Keratinocyte (primary cell): ENCODE measurements around the gene LDLRAD4. TPM values are rescaled to one million over a fixed set of nuclear protein-coding genes. Genes with fewer than 3 reads are reported as not detected.

ENCODE experiments used
- DNase-seq: peaks from one replicate; pipeline ENCODE4 v3.0.0-alpha.2; 2011; ENCODE audit warnings: low read depth, missing footprints, low spot score
- FAIRE-seq: peaks from 2 replicates; lab custom pipeline; 2011; peaks lifted over from hg19 to GRCh38; lab: Jason Lieb, UNC
- H2AFZ ChIP-seq: 2 replicates; pipeline ENCODE4 v1.6.0; 2012; ENCODE audit warnings: low read length, control low read depth, inconsistent platforms; ENCODE audit not compliant: control insufficient read depth
- H3K27ac ChIP-seq: 2 replicates; pipeline ENCODE4 v1.5.1; 2011; ENCODE audit warnings: low read length; ENCODE audit not compliant: control insufficient read depth, insufficient read depth
- H3K27me3 ChIP-seq: 3 replicates; pipeline ENCODE4 v1.6.0; 2011; ENCODE audit warnings: low read length; ENCODE audit not compliant: control insufficient read depth, insufficient read depth; ENCODE audit errors: extremely low read depth
- H3K36me3 ChIP-seq, 2 experiments: 2 replicates in 1 of 2; 3 replicates in 1 of 2; pipeline ENCODE4 v1.5.1; 2011; ENCODE audit warnings: low read length in 2 of 2, mild to moderate bottlenecking in 1 of 2; ENCODE audit not compliant: control insufficient read depth in 2 of 2, insufficient read depth in 2 of 2; ENCODE audit errors: extremely low read depth in 1 of 2
- H3K4me1 ChIP-seq: 3 replicates; pipeline ENCODE4 v1.5.1; 2011; ENCODE audit warnings: low read length; ENCODE audit not compliant: control insufficient read depth, insufficient read depth; ENCODE audit errors: extremely low read depth
- H3K4me2 ChIP-seq: 3 replicates; pipeline ENCODE4 v1.6.0; 2011; ENCODE audit warnings: low read depth, low read length; ENCODE audit not compliant: control insufficient read depth, insufficient read depth; ENCODE audit errors: extremely low read depth
- H3K4me3 ChIP-seq, 3 experiments: fragments of 200-600 bp in 1 of 3; sonication (generic) in 1 of 3; 2 replicates in 2 of 3; 3 replicates in 1 of 3; pipeline ENCODE4 v1.5.1; 2011 to 2016; ENCODE audit warnings: low read length in 3 of 3, mild to moderate bottlenecking in 3 of 3, control low read depth in 2 of 3, inconsistent platforms in 1 of 3, low read depth in 1 of 3, mixed read lengths in 1 of 3, mixed run types in 1 of 3, moderate library complexity in 1 of 3; ENCODE audit not compliant: control insufficient read depth in 2 of 3, insufficient read depth in 2 of 3; ENCODE audit errors: extremely low read depth in 1 of 3
- H3K79me2 ChIP-seq: 2 replicates; pipeline ENCODE4 v1.6.0; 2012; ENCODE audit warnings: low read length; ENCODE audit not compliant: control insufficient read depth, insufficient read depth
- H3K9ac ChIP-seq: 3 replicates; pipeline ENCODE4 v1.6.0; 2011; ENCODE audit warnings: low read length; ENCODE audit not compliant: control insufficient read depth, insufficient read depth; ENCODE audit errors: extremely low read depth
- H3K9me1 ChIP-seq: 3 replicates; pipeline ENCODE4 v1.6.0; 2011; ENCODE audit warnings: low read length; ENCODE audit not compliant: control insufficient read depth, insufficient read depth; ENCODE audit errors: extremely low read depth
- H3K9me3 ChIP-seq: 2 replicates; pipeline ENCODE4 v1.5.1; 2012; ENCODE audit warnings: low read depth, low read length; ENCODE audit not compliant: control insufficient read depth
- H4K20me1 ChIP-seq: 3 replicates; pipeline ENCODE4 v1.6.0; 2011; ENCODE audit warnings: low read length; ENCODE audit not compliant: control insufficient read depth, insufficient read depth; ENCODE audit errors: extremely low read depth
- EZH2 ChIP-seq: IDR thresholded peaks from one replicate; pipeline ENCODE4 v1.6.1; 2012; ENCODE audit warnings: inconsistent platforms, mild to moderate bottlenecking, low read length, moderate library complexity
- dilution Hi-C: fragments of 300-500 bp; cut with MboI; formaldehyde crosslinking; loops from one replicate; pipeline ENCODE4 v1.7.0; 2020; ENCODE audit warnings: low sequenced_read_pairs; ENCODE audit not compliant: extremely low pct_ligation_motif_present
- polyA plus RNA-seq, 5 experiments: library from polyadenylated mRNA; depleted of rRNA in 3 of 5; stranded (reverse) in 3 of 5; stranded (forward) in 1 of 5; unstranded in 1 of 5; fragments of >200 nt; gene quantifications; 1 replicate in 1 of 5; 2 replicates in 3 of 5; 3 replicates in 1 of 5; pipeline versions ENCODE4 v1.2.1 to v1.2.3, GENCODE V29; 2011 to 2012; ENCODE audit warnings: missing spikeins in 2 of 5, low read depth in 1 of 5, low replicate concordance in 1 of 5
- TF ChIP-seq, protein P1 (sequence below), 3 experiments: IDR thresholded peaks in 1 of 3; conservative IDR thresholded peaks in 1 of 3; optimal IDR thresholded peaks in 1 of 3; 2 replicates in 2 of 3; 3 replicates in 1 of 3; pipeline versions ENCODE3 to v1.5.1; 2011; ENCODE audit warnings: low read length in 3 of 3, mild to moderate bottlenecking in 3 of 3, moderate library complexity in 2 of 3, control low read depth in 1 of 3, inconsistent platforms in 1 of 3; ENCODE audit not compliant: insufficient read depth in 2 of 3; ENCODE audit errors: extremely low read depth in 1 of 3

LDLRAD4 gene
- polyA plus RNA-seq, 1 donor (not counting 4 experiments of a cell fraction or from before 2014, with no cell fraction given), result not detected

DNA sequence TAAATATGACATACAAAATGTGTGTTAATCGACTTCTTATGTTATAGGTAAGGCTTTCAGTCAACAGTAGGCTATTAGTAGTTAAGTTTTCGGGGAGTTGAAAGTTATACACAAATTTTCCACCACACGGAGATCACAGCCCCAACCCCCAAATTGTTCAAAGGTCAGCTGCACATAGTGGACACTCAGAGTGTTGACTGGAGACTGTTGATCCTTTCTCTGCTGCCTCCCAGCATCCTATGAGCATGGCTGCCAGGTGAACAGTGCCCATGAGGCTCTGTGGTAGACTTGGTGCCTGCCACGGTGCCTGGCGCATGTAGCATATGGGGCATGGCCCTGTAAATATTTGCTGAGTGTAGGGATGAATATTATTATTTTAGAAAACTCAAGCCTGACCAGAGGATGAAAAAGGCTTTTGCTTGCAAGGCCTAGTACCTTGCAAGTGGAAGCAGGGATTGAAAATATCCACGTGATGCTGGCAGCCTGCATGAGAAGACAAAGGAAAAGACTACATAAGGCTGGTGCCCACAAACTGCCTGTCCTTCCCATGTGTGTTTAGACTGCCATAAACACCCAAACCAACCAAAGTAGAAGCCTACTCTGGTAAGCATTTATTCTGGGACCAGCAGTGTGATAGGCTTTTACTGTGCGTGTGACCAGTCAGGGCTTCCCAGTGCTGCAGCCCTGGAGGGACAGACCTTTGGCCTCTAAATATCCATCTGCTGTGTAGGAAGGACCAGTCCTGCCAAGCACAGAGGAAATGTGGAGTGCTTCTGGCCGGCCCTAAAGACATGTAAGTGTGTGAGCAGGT lies 226.1 kb downstream of the LDLRAD4 start:
- Histone ChIP-seq H3K4me3 (no peak overlapping the region), H3K4me2 (no peak overlapping the region), H3K27me3 (no peaks in the 10 kb centered on the region), H3K79me2 (no peaks in the 10 kb centered on the region), H3K9me3 (no peaks in the 10 kb centered on the region), H3K4me1 (no peaks in the 10 kb centered on the region), H3K36me3 (no peaks in the 10 kb centered on the region), H2AFZ (no peak overlapping the region), H3K27ac (no peak overlapping the region), H3K9me1 (no peaks in the 10 kb centered on the region), H4K20me1 (no peaks in the 10 kb centered on the region), H3K9ac (no peak overlapping the region)
- TF ChIP-seq, protein P1, sequence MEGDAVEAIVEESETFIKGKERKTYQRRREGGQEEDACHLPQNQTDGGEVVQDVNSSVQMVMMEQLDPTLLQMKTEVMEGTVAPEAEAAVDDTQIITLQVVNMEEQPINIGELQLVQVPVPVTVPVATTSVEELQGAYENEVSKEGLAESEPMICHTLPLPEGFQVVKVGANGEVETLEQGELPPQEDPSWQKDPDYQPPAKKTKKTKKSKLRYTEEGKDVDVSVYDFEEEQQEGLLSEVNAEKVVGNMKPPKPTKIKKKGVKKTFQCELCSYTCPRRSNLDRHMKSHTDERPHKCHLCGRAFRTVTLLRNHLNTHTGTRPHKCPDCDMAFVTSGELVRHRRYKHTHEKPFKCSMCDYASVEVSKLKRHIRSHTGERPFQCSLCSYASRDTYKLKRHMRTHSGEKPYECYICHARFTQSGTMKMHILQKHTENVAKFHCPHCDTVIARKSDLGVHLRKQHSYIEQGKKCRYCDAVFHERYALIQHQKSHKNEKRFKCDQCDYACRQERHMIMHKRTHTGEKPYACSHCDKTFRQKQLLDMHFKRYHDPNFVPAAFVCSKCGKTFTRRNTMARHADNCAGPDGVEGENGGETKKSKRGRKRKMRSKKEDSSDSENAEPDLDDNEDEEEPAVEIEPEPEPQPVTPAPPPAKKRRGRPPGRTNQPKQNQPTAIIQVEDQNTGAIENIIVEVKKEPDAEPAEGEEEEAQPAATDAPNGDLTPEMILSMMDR (optimal IDR thresholded peaks at IDR 0.05 in 1 of 3, IDR thresholded peaks at IDR 0.05 in 1 of 3, conservative IDR thresholded peaks at IDR 0.05 in 1 of 3; ENCODE audit: extremely low read depth in 1 of 3, insufficient read depth in 2 of 3, low read length in 3 of 3), result no peak
- no peak for TF ChIP-seq EZH2
- no peak for FAIRE-seq
- dilution Hi-C loops, result no loop called here
- DNase-seq, result no peak

DNA sequence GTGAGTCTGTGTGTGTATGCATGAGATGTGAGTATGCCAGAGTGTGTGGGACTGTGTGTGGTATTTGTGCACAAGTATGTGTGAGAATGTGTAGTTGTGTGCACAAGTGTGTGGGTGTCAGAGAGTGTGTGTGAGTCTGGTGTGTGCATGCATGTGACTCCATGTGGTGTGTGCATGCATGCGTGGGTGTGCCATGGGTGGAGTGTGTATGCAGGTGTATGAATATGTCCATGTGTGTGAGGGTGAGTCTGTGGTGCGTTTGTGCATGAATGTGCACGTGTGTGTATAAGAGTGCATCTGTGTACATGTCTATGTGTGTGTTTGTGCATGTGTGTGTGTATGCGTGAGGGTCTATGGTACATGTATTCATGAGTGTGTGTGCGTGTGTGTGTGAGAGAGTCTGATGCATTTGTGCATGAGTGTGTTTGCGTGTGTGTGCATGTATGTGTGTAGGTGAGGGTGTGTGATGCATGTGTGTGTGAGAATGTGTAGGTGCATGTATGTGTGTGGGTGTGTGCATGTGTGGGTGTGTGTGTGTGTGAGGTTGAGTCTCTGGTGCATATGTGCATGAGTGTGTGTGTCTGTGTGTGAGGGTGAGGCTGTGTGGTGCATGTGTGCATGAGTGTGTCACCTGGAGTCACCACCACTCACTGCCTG lies 226.8 kb downstream of the LDLRAD4 start:
- TF ChIP-seq, protein P1 (optimal IDR thresholded peaks at IDR 0.05 in 1 of 3, IDR thresholded peaks at IDR 0.05 in 1 of 3, conservative IDR thresholded peaks at IDR 0.05 in 1 of 3; ENCODE audit: extremely low read depth in 1 of 3, insufficient read depth in 2 of 3, low read length in 3 of 3), result no peak
- no peak for TF ChIP-seq EZH2
- no peak overlapping the region for H3K9ac ChIP-seq
- H4K20me1 ChIP-seq, result no peaks in the 10 kb centered on the region
- H3K4me2 ChIP-seq, result no peak overlapping the region
- no peaks in the 10 kb centered on the region for H3K27me3 ChIP-seq
- H3K36me3 ChIP-seq, result no peaks in the 10 kb centered on the region
- no peaks in the 10 kb centered on the region for H3K4me1 ChIP-seq
- no peak for FAIRE-seq
- no peak for DNase-seq
- H3K4me3 ChIP-seq, result no peak overlapping the region
- no peak overlapping the region for H3K27ac ChIP-seq
- dilution Hi-C loops, result no loop called here
- no peak overlapping the region for H2AFZ ChIP-seq
- H3K9me3 ChIP-seq, result no peaks in the 10 kb centered on the region
- H3K9me1 ChIP-seq, result no peaks in the 10 kb centered on the region
- H3K79me2 ChIP-seq, result no peaks in the 10 kb centered on the region
